ENCODE results near the gene ADM5.

DNA sequence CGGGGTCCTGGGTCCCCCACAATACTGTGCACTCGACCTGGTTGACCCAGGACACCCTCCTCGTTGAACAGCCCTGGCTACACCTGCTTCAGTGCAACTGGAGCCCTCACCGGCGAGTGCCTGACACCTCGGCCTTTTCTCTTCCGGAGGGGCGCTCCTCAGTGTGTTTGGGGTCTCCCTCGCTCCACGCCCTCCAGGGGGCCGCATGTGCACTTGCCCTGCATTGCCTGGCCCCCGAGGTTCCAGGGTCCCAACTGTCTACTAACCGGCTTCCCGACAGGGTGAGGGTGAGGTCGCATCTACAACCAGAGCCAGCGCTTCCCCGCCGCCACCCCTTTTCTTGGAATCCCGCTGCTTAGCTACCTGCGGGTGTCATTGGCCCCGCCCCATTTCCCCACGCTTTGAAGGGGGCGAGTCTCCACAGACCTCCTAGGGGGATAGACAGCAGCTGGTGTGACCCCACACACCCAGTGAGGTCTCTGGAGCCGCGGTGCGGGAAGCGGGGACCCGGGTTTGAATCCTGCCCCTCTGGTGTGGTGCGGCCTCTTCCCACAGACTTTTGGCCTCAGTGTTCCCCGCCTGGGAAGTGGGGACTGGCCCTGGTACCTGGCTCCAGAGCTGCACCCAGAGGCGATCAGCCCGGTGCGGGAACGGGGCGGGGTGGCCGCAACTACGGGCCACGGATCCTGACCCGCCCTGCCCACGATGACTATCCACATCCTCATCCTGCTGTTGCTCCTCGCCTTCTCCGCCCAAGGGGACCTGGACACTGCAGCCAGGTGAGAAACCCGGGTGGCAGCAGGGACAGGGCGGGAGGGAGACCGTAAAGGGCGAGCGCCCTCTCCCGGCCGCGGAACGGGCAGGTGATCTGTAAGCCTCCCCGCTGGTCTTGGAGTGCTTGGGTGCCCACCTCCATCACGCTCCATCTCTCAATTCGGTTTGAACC, at the start of gene ADM5:
- TF ChIP-seq, protein P1, sequence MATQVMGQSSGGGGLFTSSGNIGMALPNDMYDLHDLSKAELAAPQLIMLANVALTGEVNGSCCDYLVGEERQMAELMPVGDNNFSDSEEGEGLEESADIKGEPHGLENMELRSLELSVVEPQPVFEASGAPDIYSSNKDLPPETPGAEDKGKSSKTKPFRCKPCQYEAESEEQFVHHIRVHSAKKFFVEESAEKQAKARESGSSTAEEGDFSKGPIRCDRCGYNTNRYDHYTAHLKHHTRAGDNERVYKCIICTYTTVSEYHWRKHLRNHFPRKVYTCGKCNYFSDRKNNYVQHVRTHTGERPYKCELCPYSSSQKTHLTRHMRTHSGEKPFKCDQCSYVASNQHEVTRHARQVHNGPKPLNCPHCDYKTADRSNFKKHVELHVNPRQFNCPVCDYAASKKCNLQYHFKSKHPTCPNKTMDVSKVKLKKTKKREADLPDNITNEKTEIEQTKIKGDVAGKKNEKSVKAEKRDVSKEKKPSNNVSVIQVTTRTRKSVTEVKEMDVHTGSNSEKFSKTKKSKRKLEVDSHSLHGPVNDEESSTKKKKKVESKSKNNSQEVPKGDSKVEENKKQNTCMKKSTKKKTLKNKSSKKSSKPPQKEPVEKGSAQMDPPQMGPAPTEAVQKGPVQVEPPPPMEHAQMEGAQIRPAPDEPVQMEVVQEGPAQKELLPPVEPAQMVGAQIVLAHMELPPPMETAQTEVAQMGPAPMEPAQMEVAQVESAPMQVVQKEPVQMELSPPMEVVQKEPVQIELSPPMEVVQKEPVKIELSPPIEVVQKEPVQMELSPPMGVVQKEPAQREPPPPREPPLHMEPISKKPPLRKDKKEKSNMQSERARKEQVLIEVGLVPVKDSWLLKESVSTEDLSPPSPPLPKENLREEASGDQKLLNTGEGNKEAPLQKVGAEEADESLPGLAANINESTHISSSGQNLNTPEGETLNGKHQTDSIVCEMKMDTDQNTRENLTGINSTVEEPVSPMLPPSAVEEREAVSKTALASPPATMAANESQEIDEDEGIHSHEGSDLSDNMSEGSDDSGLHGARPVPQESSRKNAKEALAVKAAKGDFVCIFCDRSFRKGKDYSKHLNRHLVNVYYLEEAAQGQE (IDR thresholded peaks at IDR 0.05; ENCODE audit: unreplicated experiment), result no peak
- TF ChIP-seq, protein P2, sequence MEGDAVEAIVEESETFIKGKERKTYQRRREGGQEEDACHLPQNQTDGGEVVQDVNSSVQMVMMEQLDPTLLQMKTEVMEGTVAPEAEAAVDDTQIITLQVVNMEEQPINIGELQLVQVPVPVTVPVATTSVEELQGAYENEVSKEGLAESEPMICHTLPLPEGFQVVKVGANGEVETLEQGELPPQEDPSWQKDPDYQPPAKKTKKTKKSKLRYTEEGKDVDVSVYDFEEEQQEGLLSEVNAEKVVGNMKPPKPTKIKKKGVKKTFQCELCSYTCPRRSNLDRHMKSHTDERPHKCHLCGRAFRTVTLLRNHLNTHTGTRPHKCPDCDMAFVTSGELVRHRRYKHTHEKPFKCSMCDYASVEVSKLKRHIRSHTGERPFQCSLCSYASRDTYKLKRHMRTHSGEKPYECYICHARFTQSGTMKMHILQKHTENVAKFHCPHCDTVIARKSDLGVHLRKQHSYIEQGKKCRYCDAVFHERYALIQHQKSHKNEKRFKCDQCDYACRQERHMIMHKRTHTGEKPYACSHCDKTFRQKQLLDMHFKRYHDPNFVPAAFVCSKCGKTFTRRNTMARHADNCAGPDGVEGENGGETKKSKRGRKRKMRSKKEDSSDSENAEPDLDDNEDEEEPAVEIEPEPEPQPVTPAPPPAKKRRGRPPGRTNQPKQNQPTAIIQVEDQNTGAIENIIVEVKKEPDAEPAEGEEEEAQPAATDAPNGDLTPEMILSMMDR (conservative IDR thresholded peaks at IDR 0.05; ENCODE audit: low read depth in 2 of 2), result peak; percentile 69 to 84
- TF ChIP-seq EZH2 (IDR thresholded peaks at IDR 0.05; ENCODE audit: low read depth, unreplicated experiment) (no peak), POLR2AphosphoS5 (IDR thresholded peaks at IDR 0.05; ENCODE audit: low read depth) (peak; percentile 50), CREB1 (CRISPR knock-in tag; IDR thresholded peaks at IDR 0.05; ENCODE audit: low read depth) (no peak), JUNB (IDR thresholded peaks at IDR 0.05; ENCODE audit: unreplicated experiment) (no peak)

Data from GM23338 (cell line).